HG03520 (cell line): Measurements from ENCODE around the gene ASS1.

Experiments used
- ATAC-seq: cut with Tn5 transposase; IDR thresholded peaks from one replicate; pipeline ENCODE4 v1.9.1; 2021; ENCODE audit warnings: mild to moderate bottlenecking, moderate library complexity; ENCODE audit not compliant: unreplicated experiment

The ASS1 gene

GRCh38 chr9:130470950-130471349 lies 26.2 kb downstream of the ASS1 start:
- ATAC-seq: no peak

- no peak for ATAC-seq
These were observed 26.8 kb downstream of the ASS1 start for GRCh38 chr9:130471411-130472183.

GRCh38 chr9:130472184-130472705 lies 27.5 kb downstream of the ASS1 start:
- ATAC-seq: no peak

- ATAC-seq: no peak
These were observed 28.2 kb downstream of the ASS1 start for GRCh38 chr9:130473009-130473408.

- no peak for ATAC-seq
These were observed 28.8 kb downstream of the ASS1 start for GRCh38 chr9:130473566-130473965.

- no peak for ATAC-seq
These were observed 29.3 kb downstream of the ASS1 start for GRCh38 chr9:130474106-130474505.

GRCh38 chr9:130476151-130476730 lies 31.5 kb downstream of the ASS1 start:
- no peak for ATAC-seq

GRCh38 chr9:130477564-130477963 lies 32.8 kb downstream of the ASS1 start:
- no peak for ATAC-seq

- ATAC-seq: no peak
These were observed 33.4 kb downstream of the ASS1 start for GRCh38 chr9:130478152-130478551.

- no peak for ATAC-seq
These were observed 34.2 kb downstream of the ASS1 start for GRCh38 chr9:130478736-130479575.

- ATAC-seq: no peak
These were observed 34.8 kb downstream of the ASS1 start for GRCh38 chr9:130479587-130479986.

GRCh38 chr9:130480673-130481072 lies 35.9 kb downstream of the ASS1 start:
- ATAC-seq: no peak

GRCh38 chr9:130482463-130482862 lies 37.7 kb downstream of the ASS1 start:
- no peak for ATAC-seq

GRCh38 chr9:130483371-130483971 lies 38.7 kb downstream of the ASS1 start:
- no peak for ATAC-seq

GRCh38 chr9:130484362-130485072 lies 39.8 kb downstream of the ASS1 start:
- no peak for ATAC-seq

- no peak for ATAC-seq
These were observed 41.3 kb downstream of the ASS1 start for GRCh38 chr9:130486103-130486502.

- ATAC-seq: no peak
These were observed 42.7 kb downstream of the ASS1 start for GRCh38 chr9:130487500-130487899.

GRCh38 chr9:130488621-130489330 lies 44.0 kb downstream of the ASS1 start:
- no peak for ATAC-seq

GRCh38 chr9:130490981-130491380 lies 46.2 kb downstream of the ASS1 start:
- no peak for ATAC-seq
